Neural crest cell (in vitro differentiated cells): ENCODE results near the gene METAP1D. TPM values are rescaled to one million over a fixed set of nuclear protein-coding genes. Genes with fewer than 3 reads are reported as not detected.

Experiments used
- DNase-seq: peaks from one replicate; pipeline ENCODE4 v3.0.0; 2021; ENCODE audit warnings: low read depth, mixed read lengths, low spot score
- H3K27ac Mint-ChIP-seq: one replicate; pipeline ENCODE4 v1.8.0; 2021; ENCODE audit warnings: mild to moderate bottlenecking, mixed read lengths; ENCODE audit not compliant: unreplicated experiment
- H3K27me3 Mint-ChIP-seq: 2 replicates; pipeline ENCODE4 v1.8.0; 2021; ENCODE audit warnings: low read depth, mild to moderate bottlenecking, mixed read lengths
- H3K36me3 Mint-ChIP-seq: 2 replicates; pipeline ENCODE4 v1.8.0; 2021; ENCODE audit warnings: low read depth, mild to moderate bottlenecking, mixed read lengths
- H3K4me1 Mint-ChIP-seq: 2 replicates; pipeline ENCODE4 v1.8.0; 2021; ENCODE audit warnings: mixed read lengths
- H3K4me3 Mint-ChIP-seq: one replicate; pipeline ENCODE4 v1.8.0; 2021; ENCODE audit warnings: mild to moderate bottlenecking, mixed read lengths
- H3K9me3 Mint-ChIP-seq: 2 replicates; pipeline ENCODE4 v1.8.0; 2021; ENCODE audit warnings: mixed read lengths
- CTCF ChIP-seq: fragments of 200-600 bp; sonication (generic); conservative IDR thresholded peaks from 2 replicates; pipeline ENCODE4 v1.5.0; 2021; ENCODE audit warnings: antibody characterized with exemption, mild to moderate bottlenecking
- total RNA-seq: library from RNA; stranded (reverse); gene quantifications from 2 replicates; pipeline ENCODE4 v1.2.1, GENCODE V29; 2021

METAP1D gene
- total RNA-seq, 1 donor from 2014 or later: 11.0 TPM

DNA sequence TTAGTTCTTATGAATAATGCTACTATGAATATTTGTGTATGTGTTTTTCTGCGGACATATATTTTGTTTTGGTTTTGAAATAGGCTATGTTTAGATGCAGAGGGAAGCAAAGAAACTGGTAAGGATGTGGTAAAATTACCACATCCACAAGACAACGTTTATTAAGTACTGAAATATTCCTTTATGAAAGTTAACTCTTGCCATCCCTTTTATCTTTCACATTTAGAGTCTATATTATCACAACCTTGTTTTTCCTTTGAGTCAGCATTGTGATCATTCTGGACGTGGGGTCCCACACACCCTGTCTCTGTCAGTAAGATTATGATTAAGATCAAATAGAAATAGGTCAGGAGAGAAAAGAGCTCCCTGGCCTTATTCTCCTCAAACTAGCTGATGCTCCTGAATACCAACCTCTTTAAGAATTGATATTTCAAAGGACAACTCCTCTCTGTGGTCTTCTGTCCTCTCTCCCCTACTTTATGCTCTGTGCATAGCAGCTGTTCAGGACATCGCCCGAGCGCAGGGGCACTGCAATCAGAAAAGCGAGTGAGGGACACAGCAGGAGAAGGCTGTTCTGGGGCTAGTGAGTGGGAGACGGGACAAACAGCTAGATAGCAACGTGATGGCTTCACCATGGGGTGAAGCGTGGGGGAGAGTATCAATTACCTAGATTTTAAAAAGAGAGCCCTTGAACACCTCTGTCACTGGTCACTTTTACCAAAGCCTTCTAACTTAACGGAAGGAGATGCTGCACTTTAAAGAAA is 12.2 kb downstream of the METAP1D start:
- no peak for TF ChIP-seq CTCF
- Mint-ChIP-seq H3K27me3 (no peaks in the 10 kb centered on the region), H3K4me1 (peaks cover 17% of the 10 kb centered on the region), H3K36me3 (peaks cover 8% of the 10 kb centered on the region), H3K4me3 (no peak overlapping the region), H3K27ac (no peak overlapping the region), H3K9me3 (no peaks in the 10 kb centered on the region)
- DNase-seq: no peak

DNA sequence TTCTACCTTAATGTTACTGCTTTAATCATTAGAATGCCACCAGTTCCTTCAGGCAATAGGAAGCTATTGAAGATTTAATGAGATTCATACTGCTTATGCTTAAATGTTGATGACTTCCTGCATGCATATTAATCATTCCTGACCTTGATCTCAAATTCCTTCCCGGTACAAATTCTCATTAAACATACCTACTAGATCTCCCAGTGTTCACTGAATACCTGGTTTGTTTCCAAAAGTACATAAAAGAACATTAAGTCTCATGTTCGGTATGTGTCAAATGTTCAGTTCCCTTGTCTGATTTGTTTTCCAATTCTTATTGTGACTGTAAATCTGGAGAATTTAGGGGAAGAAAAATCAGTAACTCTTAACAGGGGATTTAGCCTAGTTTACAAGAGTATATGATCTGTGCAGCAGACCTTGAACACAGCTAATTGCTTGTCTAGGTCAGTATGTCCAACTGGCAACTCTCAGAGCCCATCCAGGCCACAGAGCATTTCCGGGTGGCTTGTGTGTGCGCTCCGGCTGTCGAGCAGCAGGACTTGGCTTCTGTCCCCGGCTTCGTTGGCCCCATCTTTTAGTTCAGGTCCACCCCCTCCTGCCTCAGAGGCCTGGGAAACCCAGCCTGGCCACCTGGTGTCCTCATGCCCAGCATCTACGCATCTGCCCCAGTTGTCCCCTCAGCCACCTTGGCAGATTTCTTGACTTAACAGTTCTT is 13.1 kb downstream of the METAP1D start:
- no peak for DNase-seq
- no peaks in the 10 kb centered on the region for H3K27me3 Mint-ChIP-seq
- peaks cover 3% of the 10 kb centered on the region for H3K36me3 Mint-ChIP-seq
- H3K4me3 Mint-ChIP-seq: no peak overlapping the region
- H3K27ac Mint-ChIP-seq: peak overlapping the region; percentile 36
- no peak for TF ChIP-seq CTCF
- no peaks in the 10 kb centered on the region for H3K9me3 Mint-ChIP-seq
- peaks cover 17% of the 10 kb centered on the region for H3K4me1 Mint-ChIP-seq

DNA sequence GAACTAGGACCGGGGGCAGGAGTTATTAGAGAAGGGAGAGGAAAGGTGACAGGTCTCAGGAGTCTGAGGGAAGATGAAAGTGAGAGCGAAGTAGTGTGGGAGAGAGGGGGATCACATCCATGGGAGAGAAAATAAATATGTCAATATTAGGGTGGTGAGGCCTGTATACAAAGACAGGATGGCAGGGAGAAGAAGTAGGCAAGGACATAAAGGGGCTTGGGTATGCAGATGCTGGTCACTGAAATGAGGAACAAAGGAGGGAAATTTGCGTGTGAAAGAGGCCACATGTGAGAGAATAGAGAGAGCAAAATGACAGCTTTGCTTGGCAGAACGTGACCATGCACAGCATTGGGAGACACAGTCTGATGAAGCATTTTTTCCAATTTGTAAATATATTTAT is 13.6 kb downstream of the METAP1D start:
- peaks cover 3% of the 10 kb centered on the region for H3K36me3 Mint-ChIP-seq
- peak overlapping the region; percentile 36 for H3K27ac Mint-ChIP-seq
- no peak for DNase-seq
- H3K9me3 Mint-ChIP-seq: no peaks in the 10 kb centered on the region
- no peak overlapping the region for H3K4me3 Mint-ChIP-seq
- H3K27me3 Mint-ChIP-seq: no peaks in the 10 kb centered on the region
- no peak for TF ChIP-seq CTCF
- H3K4me1 Mint-ChIP-seq: peaks cover 17% of the 10 kb centered on the region

DNA sequence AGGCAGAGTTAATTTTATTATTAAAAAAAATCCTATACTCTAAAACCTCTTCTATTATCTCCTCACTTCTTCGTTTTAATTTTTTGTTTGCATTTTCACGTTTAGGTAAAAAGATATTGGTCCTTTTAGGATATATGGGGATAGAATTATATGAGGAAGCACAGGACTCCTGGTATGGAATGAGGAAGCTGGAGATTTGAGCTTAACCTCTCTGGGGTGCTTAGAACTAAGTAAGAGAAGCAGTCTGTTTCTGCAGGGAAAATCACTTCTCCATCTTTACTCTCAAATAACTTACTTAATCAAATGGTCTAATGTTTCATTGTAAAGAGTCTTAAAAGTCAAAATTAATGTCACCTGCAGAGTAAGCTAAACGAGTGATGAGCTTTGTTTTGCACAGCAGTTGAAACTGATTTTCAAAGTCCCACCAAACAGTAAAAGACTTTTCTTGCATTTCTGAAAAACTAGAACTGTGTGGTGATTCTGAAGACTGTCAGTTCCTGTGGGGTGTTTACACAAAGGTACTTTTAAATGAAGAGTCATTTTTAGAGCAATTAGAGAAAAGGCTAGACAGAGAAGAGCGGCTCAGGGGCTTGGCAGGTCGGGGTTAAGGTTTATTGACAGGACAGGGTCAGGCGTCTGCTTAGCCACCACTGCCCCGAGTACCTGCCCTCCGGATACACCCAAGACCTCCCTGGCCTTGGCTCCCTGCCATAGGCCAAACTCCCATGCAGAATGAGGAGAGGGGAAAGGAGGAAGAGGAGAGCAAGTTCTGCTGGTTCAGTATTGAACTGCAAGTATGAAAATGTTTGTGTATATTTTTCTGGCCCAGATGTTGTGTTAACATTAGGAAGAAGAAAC is 21.6 kb downstream of the METAP1D start:
- H3K4me1 Mint-ChIP-seq: peaks cover 23% of the 10 kb centered on the region
- H3K27ac Mint-ChIP-seq: no peak overlapping the region
- H3K4me3 Mint-ChIP-seq: no peak overlapping the region
- peak; percentile 22 for TF ChIP-seq CTCF
- DNase-seq: no peak
- H3K9me3 Mint-ChIP-seq: no peaks in the 10 kb centered on the region
- no peaks in the 10 kb centered on the region for H3K36me3 Mint-ChIP-seq
- H3K27me3 Mint-ChIP-seq: no peaks in the 10 kb centered on the region

- Mint-ChIP-seq H3K27ac (no peak overlapping the region), H3K9me3 (no peaks in the 10 kb centered on the region), H3K27me3 (no peaks in the 10 kb centered on the region), H3K36me3 (no peaks in the 10 kb centered on the region), H3K4me1 (peaks cover 24% of the 10 kb centered on the region), H3K4me3 (no peak overlapping the region)
- DNase-seq: no peak
- no peak for TF ChIP-seq CTCF
Observed at GRCh38 chr2:172021955-172022354, 22.2 kb downstream of the METAP1D start.
